Glutamatergic neuron (in vitro differentiated cells): ENCODE data around the gene CRIP1. TPM values are rescaled to one million over a fixed set of nuclear protein-coding genes. Genes with fewer than 3 reads are reported as not detected.

ENCODE experiments used
- DNase-seq: peaks from one replicate; pipeline ENCODE4 v3.0.0; 2022
- H3K27ac Mint-ChIP-seq: one replicate; pipeline ENCODE4 v1.8.0; 2020; ENCODE audit warnings: mild to moderate bottlenecking, mixed read lengths, inconsistent platforms; ENCODE audit not compliant: unreplicated experiment
- H3K27me3 Mint-ChIP-seq: one replicate; pipeline ENCODE4 v1.8.0; 2020; ENCODE audit warnings: mild to moderate bottlenecking, moderate library complexity, mixed read lengths, inconsistent platforms; ENCODE audit not compliant: unreplicated experiment
- H3K36me3 Mint-ChIP-seq: one replicate; pipeline ENCODE4 v1.8.0; 2020; ENCODE audit warnings: mild to moderate bottlenecking, mixed read lengths, inconsistent platforms; ENCODE audit not compliant: unreplicated experiment
- H3K4me1 Mint-ChIP-seq: one replicate; pipeline ENCODE4 v1.8.0; 2020; ENCODE audit warnings: mild to moderate bottlenecking, low read depth, mixed read lengths, inconsistent platforms; ENCODE audit not compliant: unreplicated experiment
- H3K4me3 Mint-ChIP-seq: one replicate; pipeline ENCODE4 v1.8.0; 2020; ENCODE audit warnings: mild to moderate bottlenecking, mixed read lengths, inconsistent platforms; ENCODE audit not compliant: unreplicated experiment
- H3K9me3 Mint-ChIP-seq: one replicate; pipeline ENCODE4 v1.8.0; 2020; ENCODE audit warnings: mild to moderate bottlenecking, moderate library complexity, mixed read lengths, inconsistent platforms; ENCODE audit not compliant: unreplicated experiment
- total RNA-seq: library from RNA; stranded (reverse); fragmentation: NEBNext Ultra II Directional; extraction: Animal tissue kit (Norgen Biotek cat#: 25700); gene quantifications from one replicate; pipeline ENCODE4 v1.2.1, GENCODE V29; 2021; ENCODE audit not compliant: unreplicated experiment
- TF ChIP-seq, protein P1 (sequence below): fragments of 200-600 bp; sonication (generic); IDR thresholded peaks from one replicate; pipeline ENCODE4 v1.5.0; 2021; ENCODE audit not compliant: partially characterized antibody, unreplicated experiment

CRIP1 gene
- total RNA-seq, 1 donor from 2014 or later: 49.3 TPM

GRCh38 chr14:105529569-105530284, 43.0 kb downstream of the CRIP1 start:
- no peak overlapping the region for H3K27ac Mint-ChIP-seq
- DNase-seq: peak; percentile 27
- H3K4me3 Mint-ChIP-seq: no peak overlapping the region
- H3K36me3 Mint-ChIP-seq: no peaks in the 10 kb centered on the region
- H3K4me1 Mint-ChIP-seq: no peaks in the 10 kb centered on the region
- peaks cover 7% of the 10 kb centered on the region for H3K9me3 Mint-ChIP-seq
- H3K27me3 Mint-ChIP-seq: peaks cover 17% of the 10 kb centered on the region
- TF ChIP-seq, protein P1, sequence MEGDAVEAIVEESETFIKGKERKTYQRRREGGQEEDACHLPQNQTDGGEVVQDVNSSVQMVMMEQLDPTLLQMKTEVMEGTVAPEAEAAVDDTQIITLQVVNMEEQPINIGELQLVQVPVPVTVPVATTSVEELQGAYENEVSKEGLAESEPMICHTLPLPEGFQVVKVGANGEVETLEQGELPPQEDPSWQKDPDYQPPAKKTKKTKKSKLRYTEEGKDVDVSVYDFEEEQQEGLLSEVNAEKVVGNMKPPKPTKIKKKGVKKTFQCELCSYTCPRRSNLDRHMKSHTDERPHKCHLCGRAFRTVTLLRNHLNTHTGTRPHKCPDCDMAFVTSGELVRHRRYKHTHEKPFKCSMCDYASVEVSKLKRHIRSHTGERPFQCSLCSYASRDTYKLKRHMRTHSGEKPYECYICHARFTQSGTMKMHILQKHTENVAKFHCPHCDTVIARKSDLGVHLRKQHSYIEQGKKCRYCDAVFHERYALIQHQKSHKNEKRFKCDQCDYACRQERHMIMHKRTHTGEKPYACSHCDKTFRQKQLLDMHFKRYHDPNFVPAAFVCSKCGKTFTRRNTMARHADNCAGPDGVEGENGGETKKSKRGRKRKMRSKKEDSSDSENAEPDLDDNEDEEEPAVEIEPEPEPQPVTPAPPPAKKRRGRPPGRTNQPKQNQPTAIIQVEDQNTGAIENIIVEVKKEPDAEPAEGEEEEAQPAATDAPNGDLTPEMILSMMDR: no peak

GRCh38 chr14:105530285-105531087, 43.8 kb downstream of the CRIP1 start:
- DNase-seq: no peak
- H3K36me3 Mint-ChIP-seq: no peaks in the 10 kb centered on the region
- H3K4me1 Mint-ChIP-seq: no peaks in the 10 kb centered on the region
- H3K4me3 Mint-ChIP-seq: no peak overlapping the region
- TF ChIP-seq, protein P1: no peak
- H3K27me3 Mint-ChIP-seq: peaks cover 17% of the 10 kb centered on the region
- peaks cover 7% of the 10 kb centered on the region for H3K9me3 Mint-ChIP-seq
- no peak overlapping the region for H3K27ac Mint-ChIP-seq

GRCh38 chr14:105531088-105531893, 44.6 kb downstream of the CRIP1 start:
- H3K36me3 Mint-ChIP-seq: no peaks in the 10 kb centered on the region
- DNase-seq: no peak
- TF ChIP-seq, protein P1: no peak
- H3K27ac Mint-ChIP-seq: no peak overlapping the region
- no peak overlapping the region for H3K4me3 Mint-ChIP-seq
- peaks cover 9% of the 10 kb centered on the region for H3K9me3 Mint-ChIP-seq
- no peaks in the 10 kb centered on the region for H3K4me1 Mint-ChIP-seq
- H3K27me3 Mint-ChIP-seq: peaks cover 14% of the 10 kb centered on the region

DNA sequence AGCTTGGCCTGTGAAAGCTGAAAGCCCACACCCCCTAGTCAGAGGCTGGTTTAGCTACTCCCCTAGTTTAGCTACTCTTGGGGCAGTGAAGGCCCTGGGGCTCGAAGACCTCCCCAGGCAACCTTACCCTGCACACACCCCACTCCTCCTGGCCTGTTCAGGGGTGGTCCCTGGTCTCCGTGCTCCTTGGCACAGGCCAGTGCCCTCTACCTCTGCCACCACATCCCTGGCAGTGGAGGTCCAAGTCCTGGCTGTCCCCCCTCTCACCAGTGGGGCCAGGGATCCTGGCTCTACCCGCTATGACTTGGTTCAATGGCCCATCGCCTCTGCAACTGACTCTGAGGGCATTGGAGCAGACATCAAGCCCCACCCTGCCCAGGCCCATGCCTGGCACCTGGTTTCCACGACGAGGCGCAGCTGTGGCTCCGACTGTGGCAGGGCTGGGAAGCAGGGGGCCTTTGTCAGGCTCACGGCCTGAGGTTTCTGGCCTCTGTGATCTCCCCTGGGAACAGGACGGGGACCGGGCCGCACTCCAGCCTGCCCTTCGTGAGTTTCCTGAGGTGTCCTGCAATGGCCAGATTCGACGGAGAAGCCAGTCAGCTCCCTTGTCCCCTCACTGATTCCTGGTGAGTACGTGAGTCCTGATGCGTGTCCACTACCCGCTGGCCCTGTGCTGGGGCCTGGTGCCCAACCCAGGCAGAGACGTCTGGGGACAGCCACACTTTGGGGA, 45.4 kb downstream of the CRIP1 start:
- H3K4me3 Mint-ChIP-seq: no peak overlapping the region
- no peaks in the 10 kb centered on the region for H3K4me1 Mint-ChIP-seq
- H3K9me3 Mint-ChIP-seq: peaks cover 9% of the 10 kb centered on the region
- H3K27ac Mint-ChIP-seq: no peak overlapping the region
- no peak for DNase-seq
- TF ChIP-seq, protein P1: no peak
- no peaks in the 10 kb centered on the region for H3K36me3 Mint-ChIP-seq
- H3K27me3 Mint-ChIP-seq: peaks cover 14% of the 10 kb centered on the region
